ENCODE data around the gene BTBD17.

Gene BTBD17

DNA sequence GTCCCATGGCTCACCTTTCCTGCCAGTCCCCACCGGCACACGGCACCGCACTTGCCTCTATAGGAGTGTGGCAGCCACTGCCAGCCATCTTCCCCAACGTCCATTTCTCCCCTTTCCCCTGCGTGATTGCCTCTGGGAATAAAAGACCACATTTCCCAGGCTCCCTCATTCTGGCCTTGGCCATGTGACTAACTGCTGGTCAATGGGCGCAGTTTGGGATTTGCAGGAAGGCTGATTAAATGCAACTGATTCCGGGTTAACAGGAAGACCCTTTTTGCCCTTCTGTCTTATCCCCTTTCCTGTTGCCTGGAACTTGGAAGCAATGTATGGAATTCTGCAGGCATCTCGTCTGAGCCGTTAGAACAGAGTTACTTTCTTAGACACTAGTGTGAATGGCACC lies 3.0 kb downstream of the BTBD17 start:
- DNase-seq, result no peak

DNA sequence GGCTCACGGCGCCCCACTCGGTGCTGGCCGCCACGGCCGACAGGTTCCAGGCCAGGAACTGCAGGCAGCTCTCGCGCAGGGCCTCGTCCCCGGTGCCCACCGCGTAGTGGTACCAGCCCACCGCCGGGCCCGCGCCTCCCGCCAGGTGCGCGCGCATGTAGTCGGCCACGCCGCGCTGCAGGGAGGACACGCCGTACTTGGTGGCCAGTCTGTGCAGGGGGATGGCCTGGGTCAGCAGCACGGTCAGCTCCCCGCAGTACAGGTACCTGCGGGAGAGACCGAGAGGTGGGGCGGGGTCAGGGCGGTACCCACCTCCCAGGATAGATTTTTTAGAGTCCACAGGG lies 4.2 kb downstream of the BTBD17 start:
- no peak for DNase-seq

DNA sequence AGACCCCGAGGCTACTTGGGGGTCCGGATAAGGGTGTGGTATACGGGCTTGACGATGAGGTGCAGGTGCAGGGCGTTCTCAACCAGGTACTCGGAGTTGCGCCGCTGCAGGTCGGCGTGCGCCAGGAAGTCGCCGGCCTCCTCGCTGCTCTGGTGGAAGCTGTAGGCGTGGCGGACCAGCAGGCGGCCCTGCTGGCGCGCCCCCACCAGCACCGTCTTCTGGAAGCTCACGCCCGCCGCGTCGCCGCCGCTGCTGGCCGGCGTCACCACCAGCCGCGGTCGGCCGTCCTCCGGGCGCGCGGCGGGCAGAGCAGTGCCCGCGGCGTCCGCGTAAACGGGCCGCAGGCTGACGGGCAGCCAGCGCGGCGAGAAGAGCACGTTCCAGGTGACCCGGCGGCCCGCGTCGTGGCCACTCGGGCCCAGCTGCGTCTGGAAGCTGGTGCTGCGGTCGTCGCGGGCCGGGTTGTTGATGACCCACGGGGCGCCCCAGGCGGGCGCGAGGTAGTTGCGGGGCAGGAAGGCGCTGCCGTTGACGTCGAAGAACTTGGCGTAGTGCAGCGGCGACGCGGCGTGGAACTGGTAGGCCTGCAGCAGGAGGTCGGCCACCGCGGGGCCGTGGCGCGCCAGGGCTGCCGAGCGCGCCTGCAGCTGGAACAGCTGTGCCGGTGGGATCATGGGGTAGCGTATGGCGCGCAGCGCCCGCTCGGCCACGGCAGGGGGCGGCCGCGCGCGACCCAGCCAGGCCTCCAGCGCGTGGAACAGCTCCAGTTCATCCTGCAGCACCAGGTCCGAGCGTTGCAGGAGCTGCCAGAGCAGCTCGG lies 4.8 kb downstream of the BTBD17 start:
- DNase-seq, result peak in 1 of 2 donors; percentile 36

DNA sequence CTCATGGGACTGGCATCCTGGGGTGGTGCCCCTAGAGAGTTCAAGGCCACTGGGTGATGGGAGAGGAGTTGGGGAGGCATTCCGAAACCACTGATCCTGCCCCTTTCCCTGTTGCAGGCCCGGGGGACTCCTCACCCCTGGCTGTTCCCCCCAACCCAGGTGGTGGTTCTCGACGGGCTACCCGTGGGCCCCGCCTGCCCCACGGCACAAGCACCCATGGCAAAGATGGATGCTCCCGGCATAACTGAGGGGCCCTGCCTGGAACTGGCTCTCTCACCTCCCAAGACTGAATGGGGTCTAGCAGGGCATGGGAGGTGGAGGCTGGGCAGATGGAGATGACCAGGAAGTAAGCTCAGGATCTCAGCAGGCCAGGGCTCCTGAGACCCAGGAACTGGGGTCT lies 6.6 kb downstream of the BTBD17 start:
- no peak for DNase-seq

DNA sequence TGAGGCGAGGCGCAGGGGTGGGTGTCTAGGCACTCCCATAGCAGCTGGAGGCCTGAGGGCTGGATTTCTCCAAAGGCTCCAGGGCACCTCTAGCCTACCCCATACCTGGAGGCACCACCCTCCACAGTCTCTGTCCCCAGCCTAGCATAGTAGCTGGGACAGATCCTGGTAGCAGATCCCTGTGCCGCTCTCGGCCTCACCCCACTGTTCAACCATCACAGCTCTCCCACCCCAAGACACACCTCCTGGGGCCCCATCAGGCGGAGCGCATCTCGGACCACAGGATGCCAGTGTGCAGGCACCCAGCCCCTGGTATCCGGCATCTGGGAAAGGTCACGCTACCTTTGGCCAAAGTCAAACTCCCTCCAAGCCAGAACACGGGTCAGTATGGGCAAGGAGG lies 7.1 kb downstream of the BTBD17 start:
- no peak for DNase-seq

DNA sequence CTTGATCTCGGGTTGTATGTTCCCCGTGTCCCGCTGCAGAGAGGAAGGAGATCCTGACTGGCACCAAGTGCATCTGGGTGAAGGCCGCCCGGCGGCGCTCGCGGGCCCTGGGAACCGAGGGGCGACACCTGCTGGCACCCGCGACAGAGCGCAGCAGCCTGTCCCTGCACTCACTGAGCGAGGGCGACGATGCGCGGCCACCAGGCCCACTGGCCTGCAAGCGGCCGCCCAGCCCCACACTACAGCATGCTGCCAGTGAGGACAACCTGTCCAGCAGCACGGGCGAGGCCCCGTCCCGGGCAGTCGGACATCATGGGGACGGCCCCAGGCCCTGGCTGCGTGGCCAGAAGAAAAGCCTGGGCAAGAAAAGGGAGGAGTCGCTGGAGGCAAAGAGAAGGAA lies 7.5 kb downstream of the BTBD17 start:
- DNase-seq, result peak; percentile 57 to 80

DNA sequence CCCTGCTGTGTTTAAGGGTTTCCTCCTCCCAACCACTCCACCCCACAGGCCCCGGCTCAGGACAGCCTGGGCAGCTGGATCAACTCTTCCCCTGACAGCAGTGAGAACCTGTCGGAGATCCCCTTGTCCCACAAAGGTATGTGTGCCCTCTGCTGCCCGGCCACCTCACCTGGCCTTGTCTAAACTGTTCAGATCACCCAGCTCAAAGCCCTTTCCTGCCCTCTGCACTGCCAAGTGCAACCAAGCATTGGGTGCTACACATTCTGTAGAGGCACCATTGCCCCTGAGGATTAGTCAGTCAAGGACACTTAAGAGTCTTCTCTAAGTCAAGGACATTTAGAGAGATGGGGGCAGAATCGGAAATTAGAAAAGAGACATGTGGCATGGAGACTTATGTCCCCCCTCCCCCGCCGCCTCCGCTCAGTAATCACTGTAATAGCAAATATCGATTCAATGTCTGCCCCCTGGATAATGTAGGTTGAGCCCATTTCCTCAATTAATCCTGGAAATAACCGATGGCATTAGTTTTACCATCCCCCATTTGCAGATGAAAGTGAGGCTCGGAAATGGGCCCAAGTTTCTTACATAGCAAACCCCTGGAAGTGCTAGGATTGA lies 8.1 kb downstream of the BTBD17 start:
- no peak for DNase-seq

DNA sequence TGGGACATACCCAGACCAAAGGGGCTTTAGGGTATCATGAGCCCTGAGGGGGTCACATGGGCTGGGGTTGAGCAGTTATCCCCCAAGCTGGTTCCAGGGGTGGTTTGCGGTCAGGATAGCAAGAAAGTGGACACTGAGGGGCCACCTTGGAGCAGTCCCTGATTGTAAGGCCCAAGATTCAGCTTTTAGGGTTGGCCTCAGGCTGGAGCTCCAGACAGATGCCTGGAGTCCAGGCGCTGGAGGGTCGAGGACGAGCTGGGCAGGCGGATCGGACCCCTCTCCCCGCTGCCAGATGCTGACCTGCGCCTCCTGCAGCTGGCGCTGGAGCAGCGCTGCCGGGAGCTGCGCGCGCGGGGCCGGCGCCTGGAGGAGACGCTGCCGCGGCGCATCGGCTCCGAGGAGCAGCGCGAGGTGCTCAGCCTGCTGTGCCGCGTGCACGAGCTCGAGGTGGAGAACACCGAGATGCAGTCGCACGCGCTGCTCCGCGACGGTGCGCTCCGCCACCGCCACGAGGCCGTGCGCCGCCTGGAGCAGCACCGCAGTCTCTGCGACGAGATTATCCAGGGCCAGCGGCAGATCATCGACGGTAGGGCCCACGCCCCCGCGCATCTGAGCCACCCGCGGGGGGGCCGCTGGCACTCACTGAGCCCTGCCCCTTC lies 10.0 kb downstream of the BTBD17 start:
- peak in 1 of 2 donors; percentile 34 for DNase-seq

DNA sequence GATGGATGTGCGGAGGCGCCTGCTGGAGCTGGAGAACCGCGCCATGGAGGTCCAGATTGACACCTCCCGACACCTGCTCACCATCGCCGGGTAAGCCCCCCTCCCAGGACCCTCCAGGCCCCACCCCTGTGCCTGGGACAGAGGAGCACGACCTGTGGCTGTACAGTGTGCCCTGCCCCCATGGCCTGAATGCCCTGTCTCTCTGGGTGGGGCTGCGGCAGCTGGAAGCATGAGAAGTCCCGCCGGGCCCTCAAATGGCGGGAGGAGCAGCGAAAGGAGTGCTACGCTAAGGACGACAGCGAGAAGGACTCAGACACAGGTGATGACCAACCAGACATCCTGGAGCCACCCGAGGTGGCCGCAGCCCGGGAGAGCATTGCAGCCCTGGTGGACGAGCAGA lies 11.2 kb downstream of the BTBD17 start:
- DNase-seq, result no peak

DNA sequence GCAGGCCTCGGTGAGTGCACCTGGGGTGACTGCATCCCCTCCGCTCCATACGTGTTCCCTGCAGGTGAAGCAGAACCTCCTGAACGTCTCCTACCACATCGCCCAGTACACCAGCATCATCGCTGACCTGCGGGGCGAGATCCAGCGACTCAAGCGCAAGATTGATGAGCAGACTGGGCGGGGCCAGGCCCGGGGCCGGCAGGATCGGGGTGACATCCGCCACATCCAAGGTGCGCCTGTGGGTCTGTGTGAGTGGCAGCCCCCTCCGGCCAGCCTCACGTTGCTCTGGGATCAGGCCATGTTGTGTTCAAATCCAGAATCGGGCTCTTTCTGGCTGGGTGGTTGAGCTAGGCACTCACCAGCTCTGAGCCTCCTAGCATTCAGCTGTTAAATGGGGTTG lies 12.5 kb downstream of the BTBD17 start:
- no peak for DNase-seq

DNA sequence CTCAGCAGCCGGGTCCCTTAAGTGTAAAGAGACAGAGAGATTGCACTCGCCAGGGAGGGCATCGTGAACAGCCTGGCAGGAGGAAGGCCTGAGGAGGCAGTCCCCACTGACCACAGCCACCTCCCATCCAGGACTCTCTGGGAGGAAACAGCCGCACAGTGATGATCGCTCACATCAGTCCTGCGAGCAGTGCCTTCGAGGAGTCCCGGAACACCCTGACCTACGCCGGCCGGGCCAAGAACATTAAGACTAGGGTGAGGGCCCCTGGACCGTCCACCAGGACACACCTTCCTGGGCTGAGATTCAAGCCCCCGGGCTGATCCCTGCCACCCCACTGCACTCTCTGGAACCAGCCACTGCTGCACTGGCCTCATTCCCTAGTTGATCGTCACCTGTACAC lies 14.0 kb downstream of the BTBD17 start:
- no peak for DNase-seq

DNA sequence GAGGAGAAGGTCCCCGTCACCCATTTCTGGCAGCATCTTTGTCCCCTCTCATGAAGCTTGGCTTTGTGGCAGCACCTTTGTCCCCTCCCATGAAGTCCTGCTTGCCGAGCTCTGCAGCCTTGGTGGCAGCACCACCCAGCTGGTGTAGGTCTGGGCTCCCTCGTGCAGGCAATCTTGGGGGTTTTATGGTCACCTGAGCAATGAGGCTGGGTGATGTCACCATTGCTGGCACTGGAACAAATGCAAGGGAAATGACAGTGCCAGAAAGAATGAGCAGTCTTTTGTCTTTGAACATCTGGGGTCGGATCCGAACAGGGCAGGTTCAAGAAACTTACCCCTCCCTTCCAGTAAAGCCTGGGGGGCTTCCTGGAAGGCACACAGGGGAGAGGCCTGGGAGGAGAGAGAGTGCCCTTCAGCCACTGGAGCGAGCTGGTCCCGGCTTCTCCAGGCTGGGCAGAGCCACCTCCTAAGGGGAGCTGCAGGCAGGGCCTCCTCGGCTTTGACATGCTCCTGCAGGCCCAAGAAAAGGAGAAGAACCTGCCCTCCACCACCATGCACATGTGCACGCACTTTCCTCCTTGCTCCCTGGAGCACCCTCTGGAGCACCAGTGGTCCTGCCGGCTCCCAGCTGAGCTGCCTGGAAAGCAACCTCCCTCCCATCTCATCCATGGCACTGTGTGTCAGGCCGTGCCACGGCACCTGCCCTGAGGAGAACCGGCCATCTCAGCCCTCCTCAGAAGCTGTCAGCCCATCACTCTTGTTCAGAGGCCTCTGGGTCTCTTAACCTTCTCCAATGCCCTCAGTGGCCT lies 16.0 kb downstream of the BTBD17 start:
- DNase-seq, result no peak

DNA sequence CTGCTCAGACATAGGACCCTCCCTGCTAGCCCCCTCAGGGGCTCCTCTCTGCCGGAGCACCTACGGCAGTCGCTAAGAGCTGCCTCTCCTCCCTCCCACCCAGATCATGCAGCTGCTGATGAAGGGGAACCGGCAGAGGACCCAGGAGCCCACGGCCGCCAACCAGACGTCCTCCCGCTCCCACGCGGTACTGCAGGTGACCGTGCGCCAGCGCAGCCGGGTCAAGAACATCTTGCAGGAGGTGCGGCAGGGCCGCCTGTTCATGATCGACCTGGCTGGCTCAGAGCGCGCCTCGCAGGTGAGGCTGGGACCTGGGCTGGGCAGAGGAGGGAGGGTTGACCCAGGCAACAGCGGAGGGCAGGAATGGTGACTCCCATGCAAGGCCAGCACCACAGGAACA lies 17.0 kb downstream of the BTBD17 start:
- DNase-seq, result no peak

DNA sequence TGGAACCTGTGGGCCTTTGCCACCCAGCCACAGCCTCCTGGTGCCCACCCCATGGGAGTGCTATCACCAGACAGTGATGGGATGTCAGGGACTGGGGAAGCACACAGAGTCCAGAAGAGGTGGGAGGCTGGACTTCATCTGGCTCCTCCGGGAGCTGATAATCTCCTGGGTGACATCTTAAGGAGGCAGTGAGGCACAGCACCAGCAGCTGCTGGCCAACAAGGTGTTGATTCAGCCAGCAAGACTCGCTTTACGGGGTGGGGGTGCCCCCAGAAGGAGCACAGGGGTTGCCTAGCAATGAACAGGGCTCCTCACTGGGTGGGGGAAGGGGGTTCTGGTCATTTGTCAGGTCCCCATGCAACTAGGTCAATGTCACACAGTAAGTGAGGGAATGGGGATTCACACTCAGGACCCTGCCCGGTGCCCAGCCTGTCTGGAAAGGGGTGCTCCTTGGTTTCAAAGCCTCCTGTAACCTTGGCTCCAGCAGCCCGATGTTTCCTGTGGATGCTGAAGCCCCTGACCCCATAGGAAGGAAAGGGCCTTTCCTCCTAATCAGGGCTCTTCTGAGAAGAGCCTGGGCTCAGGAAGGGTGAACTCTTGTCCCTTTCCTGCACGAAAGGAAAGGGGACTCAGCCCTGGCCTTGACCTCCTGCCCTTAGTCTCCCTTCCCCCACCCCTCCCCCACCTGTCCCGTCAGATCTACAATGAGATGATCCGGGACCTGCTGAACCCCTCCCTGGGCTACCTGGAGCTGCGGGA lies 18.0 kb downstream of the BTBD17 start:
- no peak for DNase-seq

DNA sequence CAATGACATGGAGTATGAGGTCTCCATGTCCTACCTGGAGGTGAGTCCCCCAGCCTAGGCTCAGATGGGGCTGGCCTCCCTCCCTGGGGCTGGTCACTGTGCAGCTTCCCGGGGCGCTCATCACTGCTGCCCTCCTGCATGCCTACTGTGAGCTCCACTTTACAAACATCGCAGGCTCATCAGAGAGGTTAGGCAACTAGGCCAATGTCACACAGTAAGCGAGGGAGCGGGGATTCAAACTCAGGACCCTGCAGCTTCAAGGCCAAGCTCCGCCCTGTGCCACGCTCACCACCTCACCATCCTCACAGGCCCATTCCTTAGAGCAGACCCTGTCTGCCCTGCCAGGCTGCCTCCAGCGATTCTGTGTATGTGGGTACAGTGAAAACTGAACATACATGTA lies 18.5 kb downstream of the BTBD17 start:
- no peak for DNase-seq

DNA sequence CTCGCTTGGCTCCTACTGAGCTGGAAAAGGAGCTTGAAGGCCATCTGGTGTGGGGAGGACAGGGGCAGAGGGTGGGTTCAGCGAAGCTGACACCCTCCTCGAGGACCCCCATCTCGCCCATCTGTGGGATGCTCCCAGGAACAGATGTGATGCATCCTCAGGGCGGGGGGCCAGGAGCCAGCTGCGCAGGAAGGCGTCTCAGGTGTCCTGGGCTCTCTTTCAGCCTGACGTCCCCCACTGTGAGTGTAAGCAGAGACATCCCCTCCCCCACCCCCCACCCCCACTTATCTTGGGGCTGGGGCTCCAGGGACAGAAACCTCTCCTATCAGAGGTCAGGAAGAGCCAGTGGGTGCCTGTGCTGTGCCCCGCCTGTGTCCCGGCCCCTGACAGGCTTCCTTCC lies 19.4 kb downstream of the BTBD17 start:
- DNase-seq, result no peak

DNA sequence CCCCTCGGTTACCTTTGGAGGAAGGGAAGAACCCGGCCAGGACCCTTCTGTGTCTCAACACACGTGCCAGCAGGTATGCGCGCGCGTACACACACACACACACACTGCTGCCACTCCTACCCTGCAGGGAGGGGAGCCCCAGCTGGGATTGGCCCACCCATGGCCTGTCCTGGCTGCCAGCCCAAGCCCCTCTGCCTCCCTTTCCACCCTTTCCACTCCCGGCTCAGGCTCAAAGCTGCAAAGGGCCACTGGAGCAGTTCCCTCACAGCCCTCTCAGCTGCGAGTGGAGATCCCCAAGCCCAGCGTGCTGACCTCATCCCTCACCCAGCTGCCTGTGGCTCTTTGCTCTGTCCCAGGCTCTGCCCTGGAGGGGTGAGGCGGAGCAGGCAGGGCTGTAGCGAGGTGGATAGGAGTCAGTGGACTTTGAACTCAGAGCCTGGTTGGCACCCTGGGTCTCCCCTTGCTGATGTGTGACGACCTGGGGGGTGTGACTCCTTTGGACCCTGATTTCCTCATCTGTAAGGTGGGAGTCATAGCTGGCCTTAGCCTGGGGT lies 21.1 kb downstream of the BTBD17 start:
- DNase-seq, result no peak

DNA sequence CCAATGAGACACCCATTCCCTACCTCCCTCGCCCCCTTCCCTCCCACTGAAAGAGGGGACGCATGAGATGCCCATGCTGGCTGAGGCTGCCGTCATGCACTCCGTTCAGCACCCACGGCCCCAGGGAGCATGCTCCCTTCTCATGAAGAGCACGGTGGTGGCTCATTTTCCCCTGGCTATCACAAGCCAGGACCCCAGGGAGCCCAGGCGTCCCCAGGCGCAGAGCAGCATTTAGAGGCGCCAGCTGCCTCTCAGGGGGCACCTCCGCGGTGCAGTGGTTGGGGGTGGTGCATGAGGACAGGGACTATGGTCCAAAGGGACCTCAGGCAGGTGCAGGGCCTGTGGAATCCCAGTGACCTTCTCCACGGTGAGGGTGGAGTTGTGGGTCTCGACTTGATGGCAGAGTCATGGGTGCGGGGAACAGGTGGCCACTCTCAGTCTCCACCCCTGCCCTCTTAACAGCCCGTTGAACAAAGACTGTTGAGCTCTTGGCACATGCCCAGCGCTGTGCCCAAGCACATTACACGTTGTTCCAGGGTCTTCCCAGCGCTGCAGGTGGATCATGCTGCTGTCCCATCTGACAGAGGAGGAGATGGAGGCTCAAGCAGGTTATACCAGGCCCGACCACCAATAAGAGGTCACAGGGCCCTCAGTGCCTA lies 22.0 kb downstream of the BTBD17 start:
- no peak for DNase-seq

DNA sequence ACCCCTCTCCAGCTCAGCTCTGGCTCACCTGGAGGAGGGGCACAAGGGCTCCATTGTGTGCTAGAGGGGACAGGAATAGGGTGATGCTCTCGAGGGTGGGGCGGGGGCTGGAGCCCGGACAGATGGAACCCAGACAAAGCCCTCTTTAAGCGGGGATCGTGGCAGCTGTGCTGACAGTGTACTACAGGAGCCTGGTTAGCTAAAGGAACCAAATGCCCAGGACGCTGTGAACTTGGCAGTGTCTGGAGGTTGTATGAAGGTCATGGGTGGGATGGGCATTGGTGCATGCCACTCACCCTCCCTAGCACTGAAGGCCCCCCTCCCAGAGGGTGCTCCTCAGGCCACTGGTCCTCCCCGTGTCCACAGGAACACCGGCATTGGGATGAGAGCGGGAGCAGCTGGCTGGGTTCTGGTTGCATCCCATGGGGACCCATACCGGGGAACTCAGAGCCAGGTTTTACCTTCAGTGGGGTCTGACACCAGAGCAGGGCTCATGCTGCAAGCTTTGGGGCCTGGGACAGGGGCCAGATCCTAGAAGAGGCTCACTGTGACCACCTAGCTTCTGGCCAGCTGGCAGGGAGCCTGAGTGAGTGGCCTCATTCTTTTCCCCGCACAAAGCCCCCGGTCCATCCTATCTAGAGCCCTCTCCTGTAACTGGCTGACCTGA lies 23.7 kb downstream of the BTBD17 start:
- DNase-seq, result no peak

DNA sequence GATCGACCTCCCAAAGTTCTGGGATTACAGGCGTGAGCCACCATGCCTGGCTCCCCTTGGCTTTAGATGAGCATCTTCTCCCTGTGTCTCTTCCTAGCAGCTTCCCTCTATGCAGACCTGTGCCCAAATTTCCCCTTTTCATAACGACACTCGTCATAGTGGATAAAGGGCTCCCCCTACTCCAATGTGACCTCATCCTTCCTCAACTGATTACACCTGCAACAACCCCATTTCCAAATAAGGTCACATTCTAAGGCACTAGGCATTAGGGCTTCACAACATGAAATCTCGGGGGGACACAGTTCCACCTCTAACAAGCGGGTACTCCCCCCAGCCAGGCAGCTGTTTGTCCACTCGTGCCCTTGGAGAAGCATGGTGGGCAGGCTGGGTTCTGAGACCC lies 25.4 kb downstream of the BTBD17 start:
- DNase-seq, result no peak

DNA sequence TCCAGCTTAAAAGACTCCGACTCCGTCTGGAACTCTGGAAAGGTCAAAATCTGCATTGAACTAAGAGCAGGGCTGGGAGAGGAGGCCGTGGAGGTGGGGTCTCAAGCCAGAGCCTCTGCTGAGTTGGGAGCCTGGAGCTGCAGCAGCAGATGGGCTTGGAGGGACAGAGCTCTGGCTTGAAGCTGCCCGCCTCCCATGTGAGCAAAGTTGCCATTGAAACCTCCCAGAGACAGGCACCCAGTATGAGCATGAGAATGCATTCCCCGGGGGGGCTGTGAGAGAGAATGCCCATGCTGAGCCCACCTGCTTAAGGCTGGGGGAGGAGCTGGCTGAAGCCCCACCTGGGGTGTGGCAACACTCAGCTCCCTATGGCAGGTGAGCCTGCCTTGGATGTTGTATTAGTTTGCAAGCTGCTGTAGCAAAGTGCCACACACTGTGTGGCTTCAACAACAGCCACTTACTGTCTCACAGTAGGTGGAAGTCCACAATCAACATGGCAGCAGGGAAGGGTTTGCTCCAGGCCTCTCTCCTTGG lies 26.1 kb downstream of the BTBD17 start:
- DNase-seq, result no peak
